ENCODE data around the gene RBM11.

DNA sequence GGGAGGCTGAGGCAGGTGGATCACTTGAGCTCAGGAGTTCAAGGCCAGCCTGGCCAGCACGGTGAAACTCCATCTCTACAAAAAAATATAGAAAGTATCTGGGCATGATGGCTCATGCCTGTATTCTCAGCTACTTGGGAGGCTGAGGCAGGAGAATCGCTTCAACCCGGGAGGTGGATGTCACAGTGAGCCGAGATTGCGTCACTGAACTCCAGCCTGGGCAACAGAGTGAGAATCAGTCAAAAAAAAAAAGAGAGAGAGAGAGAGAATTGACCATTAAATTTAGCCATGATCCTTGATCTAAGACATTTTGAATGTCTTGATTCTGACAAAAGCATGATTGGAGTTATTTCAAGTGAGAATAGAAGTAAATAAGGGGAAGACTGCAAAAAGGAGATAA is 19.1 kb downstream of the RBM11 start:
- TF ChIP-seq ZNF274 (IDR thresholded peaks at IDR 0.05; ENCODE audit: low read depth, low read length) (no peak), YY1 (IDR thresholded peaks at IDR 0.05; ENCODE audit: insufficient read depth, insufficient read length) (no peak), SUZ12 (IDR thresholded peaks at IDR 0.05; ENCODE audit: extremely low read depth, insufficient read depth, insufficient read length) (no peak)

Measured in NT2/D1 (cell line).